Stimulated activated naive CD4-positive, alpha-beta T cell treated with Interleukin-2 at 50 U/mL for 16 hours (primary cell): ENCODE results near the gene SLC2A13.
"Not testable (repeated sequence)": the region's sequence is repeated elsewhere in the genome, so short reads cannot be mapped to it uniquely, and the experiment has no call there.

Experiments
- DNase-seq: peaks from one replicate; lab custom pipeline; 2025; lab: John Stamatoyannopoulos, UW

The SLC2A13 gene

GRCh38 chr12:40105265-40105514 is 691 bp downstream of the SLC2A13 start:
- DNase-seq, result no peak

- DNase-seq, result no peak
Measured at GRCh38 chr12:40104461-40105264, 1.2 kb downstream of the SLC2A13 start.

- no peak for DNase-seq
Measured at GRCh38 chr12:40103043-40103442, 2.8 kb downstream of the SLC2A13 start.

- DNase-seq, result no peak
Measured at GRCh38 chr12:40101747-40102146, 4.1 kb downstream of the SLC2A13 start.

- DNase-seq, result no peak
Measured at GRCh38 chr12:40099423-40099853, 6.4 kb downstream of the SLC2A13 start.

GRCh38 chr12:40098406-40099145 is 7.3 kb downstream of the SLC2A13 start:
- no peak for DNase-seq

GRCh38 chr12:40093512-40093911 is 12.4 kb downstream of the SLC2A13 start:
- no peak for DNase-seq

- DNase-seq, result no peak
Measured at GRCh38 chr12:40086471-40086870, 19.4 kb downstream of the SLC2A13 start.

- no peak for DNase-seq
Measured at GRCh38 chr12:40078266-40078665, 27.6 kb downstream of the SLC2A13 start.

- no peak for DNase-seq
Measured at GRCh38 chr12:40075458-40075857, 30.4 kb downstream of the SLC2A13 start.

- DNase-seq, result no peak
Measured at GRCh38 chr12:40068416-40068815, 37.5 kb downstream of the SLC2A13 start.

- no peak for DNase-seq
Measured at GRCh38 chr12:40065636-40066035, 40.2 kb downstream of the SLC2A13 start.

GRCh38 chr12:40063414-40063813 is 42.5 kb downstream of the SLC2A13 start:
- no peak for DNase-seq

GRCh38 chr12:40058721-40059190 is 47.1 kb downstream of the SLC2A13 start:
- DNase-seq, result no peak

- no peak for DNase-seq
Measured at GRCh38 chr12:40056373-40056772, 49.5 kb downstream of the SLC2A13 start.

- no peak for DNase-seq
Measured at GRCh38 chr12:40055776-40056175, 50.1 kb downstream of the SLC2A13 start.

GRCh38 chr12:40055228-40055579 is 50.7 kb downstream of the SLC2A13 start:
- no peak for DNase-seq

- DNase-seq, result no peak
Measured at GRCh38 chr12:40054555-40055227, 51.2 kb downstream of the SLC2A13 start.

GRCh38 chr12:40049268-40049667 is 56.6 kb downstream of the SLC2A13 start:
- DNase-seq, result no peak

- not testable (repeated sequence) for DNase-seq
Measured at GRCh38 chr12:40047002-40047401, 58.9 kb downstream of the SLC2A13 start.

GRCh38 chr12:40045656-40046055 is 60.2 kb downstream of the SLC2A13 start:
- DNase-seq, result no peak

- no peak for DNase-seq
Measured at GRCh38 chr12:40044396-40044795, 61.5 kb downstream of the SLC2A13 start.

- DNase-seq, result no peak
Measured at GRCh38 chr12:40039598-40039997, 66.3 kb downstream of the SLC2A13 start.
